Fibroblast of the aortic adventitia (primary cell): ENCODE data around the gene CLCNKA. TPM values are rescaled to one million over a fixed set of nuclear protein-coding genes. Genes with fewer than 3 reads are reported as not detected.

Experiments used
- DNase-seq: peaks from one replicate; pipeline ENCODE4 v3.0.0-alpha.2; 2010; ENCODE audit warnings: low read depth
- H3K4me3 ChIP-seq: 2 replicates; pipeline ENCODE4 v1.5.1; 2011; ENCODE audit warnings: low read depth, mild to moderate bottlenecking, control low read depth, low read length, moderate library complexity
- CTCF ChIP-seq: IDR thresholded peaks from 2 replicates; pipeline ENCODE4 v1.5.1; 2011; ENCODE audit warnings: mild to moderate bottlenecking, low read length, control low read depth, inconsistent platforms; ENCODE audit not compliant: insufficient read depth
- total RNA-seq: library from RNA; depleted of rRNA; stranded (reverse); fragments of >200 nt; gene quantifications from 2 replicates; pipeline ENCODE4 v1.2.3, GENCODE V29; 2012; ENCODE audit warnings: low replicate concordance

Gene CLCNKA
- total RNA-seq, 1 donor, result 0.09 TPM

GRCh38 chr1:16073490-16074119, 51.8 kb downstream of the CLCNKA start, which contains the start of gene FAM131C:
Gene FAM131C (minus strand): TSS chr1:16073651. CDS start chr1:16073442, 209 bp downstream.
- DNase-seq, result no peak
- peak; percentile 25 for TF ChIP-seq CTCF
- H3K4me3 ChIP-seq, result peak within 1 kb of the TSS; percentile 46

- H3K4me3 ChIP-seq, result no peak overlapping the region
- no peak for DNase-seq
- TF ChIP-seq CTCF, result no peak
These were observed 52.4 kb downstream of the CLCNKA start for GRCh38 chr1:16074217-16074616.

DNA sequence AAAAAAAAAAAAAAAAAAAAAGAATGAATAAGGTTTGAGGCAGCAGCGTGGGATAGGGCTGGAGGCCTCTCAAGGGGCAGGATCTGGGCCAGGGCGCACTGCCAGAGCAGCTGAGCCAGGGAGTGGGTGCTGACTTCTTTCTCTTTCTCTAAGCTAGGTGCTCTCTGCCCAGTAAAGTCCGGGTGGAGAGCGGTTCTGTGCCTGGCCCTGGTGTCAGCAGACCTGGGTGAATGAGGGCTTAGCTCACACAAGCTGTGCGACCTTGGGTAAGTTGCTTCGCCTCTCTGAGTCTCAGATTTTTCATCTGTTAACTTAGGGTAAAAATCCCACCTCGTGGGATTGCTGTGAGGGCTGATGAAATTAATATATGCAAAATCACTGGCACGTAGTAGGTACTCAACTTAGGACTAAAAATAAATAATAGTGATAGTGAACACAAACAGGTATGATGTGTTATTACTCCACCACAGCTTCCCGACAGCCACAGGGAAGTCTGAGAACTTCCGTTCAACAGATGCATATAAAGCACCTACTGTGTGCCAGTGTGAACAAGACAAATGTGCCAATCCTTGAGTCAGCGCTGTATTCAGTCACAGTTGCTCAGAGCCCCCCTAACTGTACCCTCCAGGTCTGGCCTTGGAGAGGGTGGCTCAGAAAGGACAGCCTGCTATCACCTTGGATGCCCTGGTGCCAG, 53.6 kb downstream of the CLCNKA start:
- H3K4me3 ChIP-seq, result no peak overlapping the region
- DNase-seq, result peak; percentile 89
- TF ChIP-seq CTCF, result no peak

- DNase-seq, result peak; percentile 88
- no peak for TF ChIP-seq CTCF
- H3K4me3 ChIP-seq, result no peak overlapping the region
These were observed 54.4 kb downstream of the CLCNKA start for GRCh38 chr1:16076031-16076864.

DNA sequence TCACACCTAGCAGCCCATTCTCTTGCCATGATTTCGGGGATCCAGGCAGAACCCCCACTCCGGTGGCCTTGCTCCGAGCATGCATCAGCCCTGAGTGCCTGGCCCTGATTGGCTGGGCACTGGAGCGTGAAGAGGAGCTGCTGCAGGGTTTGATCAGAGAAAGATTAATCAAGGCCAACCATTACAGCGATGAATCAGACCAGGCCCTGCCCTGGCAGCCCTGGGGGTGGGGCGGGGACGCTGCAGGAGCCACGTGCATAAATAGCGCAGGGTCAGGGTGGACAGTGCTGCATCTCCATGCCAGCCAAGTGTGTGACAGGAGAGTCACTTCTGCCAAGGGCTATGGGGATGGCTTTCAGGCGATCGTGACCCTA, 55.0 kb downstream of the CLCNKA start:
- peak; percentile 20 for DNase-seq
- no peak for TF ChIP-seq CTCF
- H3K4me3 ChIP-seq, result no peak overlapping the region

GRCh38 chr1:16077406-16078245, 55.8 kb downstream of the CLCNKA start:
- H3K4me3 ChIP-seq, result no peak overlapping the region
- DNase-seq, result peak; percentile 32
- no peak for TF ChIP-seq CTCF
